HG02970 (cell line): ENCODE measurements around the gene HAUS6.
A peak's percentile ranks its signal among the peaks of the same experiment; 100 is the strongest.
"Not testable (repeated sequence)": the region's sequence is repeated elsewhere in the genome, so short reads cannot be mapped to it uniquely, and the experiment has no call there.

Experiments
- ATAC-seq: cut with Tn5 transposase; IDR thresholded peaks from one replicate; pipeline ENCODE4 v1.9.1; 2021; ENCODE audit warnings: mild to moderate bottlenecking, moderate library complexity, moderate number of reproducible peaks; ENCODE audit not compliant: unreplicated experiment, low FRiP score

HAUS6 gene, protein sequence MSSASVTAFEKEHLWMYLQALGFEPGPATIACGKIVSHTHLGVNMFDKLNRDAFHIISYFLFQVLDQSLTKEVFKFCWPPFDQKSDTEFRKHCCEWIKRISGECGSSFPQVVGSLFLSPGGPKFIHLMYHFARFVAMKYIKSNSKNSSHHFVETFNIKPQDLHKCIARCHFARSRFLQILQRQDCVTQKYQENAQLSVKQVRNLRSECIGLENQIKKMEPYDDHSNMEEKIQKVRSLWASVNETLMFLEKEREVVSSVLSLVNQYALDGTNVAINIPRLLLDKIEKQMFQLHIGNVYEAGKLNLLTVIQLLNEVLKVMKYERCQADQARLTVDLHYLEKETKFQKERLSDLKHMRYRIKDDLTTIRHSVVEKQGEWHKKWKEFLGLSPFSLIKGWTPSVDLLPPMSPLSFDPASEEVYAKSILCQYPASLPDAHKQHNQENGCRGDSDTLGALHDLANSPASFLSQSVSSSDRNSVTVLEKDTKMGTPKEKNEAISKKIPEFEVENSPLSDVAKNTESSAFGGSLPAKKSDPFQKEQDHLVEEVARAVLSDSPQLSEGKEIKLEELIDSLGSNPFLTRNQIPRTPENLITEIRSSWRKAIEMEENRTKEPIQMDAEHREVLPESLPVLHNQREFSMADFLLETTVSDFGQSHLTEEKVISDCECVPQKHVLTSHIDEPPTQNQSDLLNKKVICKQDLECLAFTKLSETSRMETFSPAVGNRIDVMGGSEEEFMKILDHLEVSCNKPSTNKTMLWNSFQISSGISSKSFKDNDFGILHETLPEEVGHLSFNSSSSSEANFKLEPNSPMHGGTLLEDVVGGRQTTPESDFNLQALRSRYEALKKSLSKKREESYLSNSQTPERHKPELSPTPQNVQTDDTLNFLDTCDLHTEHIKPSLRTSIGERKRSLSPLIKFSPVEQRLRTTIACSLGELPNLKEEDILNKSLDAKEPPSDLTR

DNA sequence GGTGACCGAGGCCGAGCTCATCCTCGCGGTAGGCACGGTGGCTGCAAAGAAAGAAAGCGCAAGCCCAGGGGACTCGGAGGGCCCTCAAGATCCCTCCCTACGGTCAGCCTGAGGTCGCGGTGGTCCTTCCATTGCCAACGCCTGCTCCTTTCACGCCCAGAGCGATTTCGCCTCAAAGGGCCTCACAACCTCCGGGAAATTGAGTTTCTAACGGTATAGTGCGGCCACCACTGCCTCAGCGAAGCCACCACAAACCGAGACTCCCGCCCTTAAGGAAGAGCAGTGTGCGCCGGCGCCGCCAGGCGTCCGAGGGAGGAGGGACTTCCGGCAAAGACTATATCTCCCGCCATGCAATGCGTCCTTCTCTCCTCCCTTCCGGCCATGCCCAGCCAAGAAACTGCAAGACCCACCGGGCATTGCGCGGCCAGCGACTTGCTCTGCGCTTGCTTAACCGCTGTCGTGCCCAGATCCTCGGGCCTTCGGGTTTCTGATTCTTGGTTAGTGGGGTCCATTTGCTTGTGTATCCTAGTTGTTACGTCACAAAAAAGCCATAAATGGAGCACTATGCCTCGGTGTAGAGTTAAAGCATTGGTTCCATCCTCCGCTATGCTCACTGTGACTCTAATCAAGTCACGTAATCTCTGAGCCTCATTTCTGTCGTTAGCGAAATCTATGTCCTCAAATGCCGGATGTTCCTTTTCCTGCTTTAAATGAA, at the start of gene HAUS6:
Gene HAUS6, minus strand, starts transcription at position 274 of the 715 bp plus-strand sequence. Its CDS starts 253 bp downstream, at position 21.
- peak; percentile 97 for ATAC-seq

GRCh38 chr9:19152160-19152498, 49.4 kb upstream of the HAUS6 start:
- ATAC-seq, result not testable (repeated sequence)

GRCh38 chr9:19151425-19152159, 48.9 kb upstream of the HAUS6 start:
- no peak for ATAC-seq

GRCh38 chr9:19149230-19149629, 46.5 kb upstream of the HAUS6 start:
- ATAC-seq, result no peak

GRCh38 chr9:19148187-19148586, 45.5 kb upstream of the HAUS6 start:
- ATAC-seq, result no peak

DNA sequence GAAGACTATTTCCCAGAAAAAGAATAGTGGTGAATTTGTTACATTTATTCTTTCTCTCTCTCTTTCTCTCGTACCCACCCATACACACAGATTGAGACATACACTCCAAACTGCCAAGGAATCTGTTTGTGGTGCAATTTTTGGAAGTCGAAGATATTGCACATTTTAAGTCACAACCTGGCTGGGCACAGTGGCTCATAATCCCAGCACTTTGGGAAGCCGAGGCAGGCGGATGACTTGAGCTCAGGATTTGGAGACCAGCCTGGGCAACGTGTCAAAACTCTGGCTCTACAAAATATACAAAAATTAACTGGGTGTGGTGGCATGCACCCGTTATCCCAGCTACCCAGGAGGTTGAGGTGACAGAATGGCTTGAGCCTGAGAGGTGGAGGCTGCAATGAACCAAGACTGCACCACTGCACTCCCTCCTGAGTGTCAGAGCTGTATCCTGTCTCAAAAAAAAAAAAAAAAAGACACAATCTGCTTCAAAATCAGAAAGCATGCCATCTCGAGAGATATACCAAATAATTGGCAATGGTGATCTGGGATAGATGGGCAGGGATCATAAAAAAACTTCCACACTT, 43.8 kb upstream of the HAUS6 start:
- ATAC-seq, result no peak

- no peak for ATAC-seq
Observed at GRCh38 chr9:19145881-19146280, 43.2 kb upstream of the HAUS6 start.

DNA sequence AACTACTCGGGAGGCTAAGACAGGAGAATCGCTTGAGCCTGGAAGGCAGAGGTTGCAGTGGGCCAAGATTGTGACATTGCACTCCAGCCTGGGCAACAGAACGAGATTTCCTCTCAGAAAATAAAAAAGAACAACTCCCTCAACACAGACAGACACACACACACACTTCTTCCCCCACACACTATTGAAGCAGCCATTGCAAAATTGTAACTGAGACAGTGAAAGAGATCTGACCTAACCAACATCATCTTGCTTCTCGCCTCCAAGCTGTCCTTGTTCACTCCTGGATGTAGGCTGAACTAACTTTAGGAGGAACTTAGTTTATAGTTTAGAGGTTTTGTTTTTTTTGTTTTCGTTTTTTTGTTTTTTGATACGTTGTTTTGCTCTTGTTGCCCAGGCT, 37.6 kb upstream of the HAUS6 start:
- ATAC-seq, result no peak

DNA sequence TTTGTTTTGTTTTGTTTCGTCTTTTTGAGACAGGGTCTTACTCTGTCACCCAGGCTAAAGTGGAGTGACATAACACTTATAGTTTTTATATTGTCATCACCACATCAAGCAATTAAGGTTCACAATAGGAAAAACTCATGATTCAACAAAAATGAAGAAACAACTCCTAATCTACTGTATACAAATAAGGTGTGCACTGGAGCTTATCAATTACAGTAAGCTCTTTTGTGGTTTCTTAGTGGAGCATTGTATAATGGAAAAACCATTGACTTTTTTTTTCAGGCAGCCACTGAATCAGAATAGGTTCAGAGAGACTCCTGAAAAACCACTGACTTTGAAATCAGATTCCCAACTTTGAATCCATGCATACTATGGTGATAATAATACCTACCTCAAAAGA, 35.4 kb upstream of the HAUS6 start:
- no peak for ATAC-seq

- no peak for ATAC-seq
Observed at GRCh38 chr9:19137282-19137681, 34.6 kb upstream of the HAUS6 start.

DNA sequence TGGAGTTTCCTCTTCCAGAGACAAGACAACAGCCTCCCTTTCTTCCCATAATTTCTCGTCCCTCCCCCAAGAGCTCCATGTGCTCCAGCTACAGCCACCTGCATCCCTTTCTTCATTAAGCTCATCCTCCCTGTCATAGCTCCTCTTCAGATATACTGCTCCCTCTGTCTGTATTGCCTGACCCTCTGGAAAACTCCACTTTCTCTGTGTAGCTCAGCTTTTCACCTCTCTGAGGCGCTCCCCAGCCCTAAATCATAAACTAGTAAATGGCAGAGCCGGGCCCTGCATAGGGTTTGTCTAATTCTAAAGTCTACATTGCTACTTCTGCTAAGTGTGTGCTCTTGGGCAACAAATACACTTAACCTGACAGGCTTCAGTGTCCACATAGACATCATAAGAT, 33.4 kb upstream of the HAUS6 start:
- ATAC-seq, result no peak

- ATAC-seq, result no peak
Observed at GRCh38 chr9:19133549-19134345, 31.0 kb upstream of the HAUS6 start.

DNA sequence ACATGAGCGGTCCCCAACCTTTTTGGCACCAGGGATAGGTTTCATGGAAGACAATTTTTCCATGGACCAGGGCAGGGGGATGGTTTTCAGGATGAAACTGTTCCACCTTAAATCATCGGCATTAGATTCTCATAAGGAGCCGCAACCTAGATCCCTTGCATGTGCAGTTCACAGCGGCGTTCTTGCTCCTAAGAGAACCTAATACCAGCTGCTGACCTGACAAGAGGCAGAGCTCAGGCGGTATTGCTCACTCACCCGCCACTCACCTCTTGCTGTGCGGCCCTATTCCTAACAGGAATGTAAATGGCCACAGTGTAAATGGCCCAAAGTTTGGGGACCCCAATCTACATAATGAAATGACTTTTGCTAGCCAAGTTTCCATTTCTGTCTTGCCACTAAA, 27.7 kb upstream of the HAUS6 start:
- ATAC-seq, result no peak

DNA sequence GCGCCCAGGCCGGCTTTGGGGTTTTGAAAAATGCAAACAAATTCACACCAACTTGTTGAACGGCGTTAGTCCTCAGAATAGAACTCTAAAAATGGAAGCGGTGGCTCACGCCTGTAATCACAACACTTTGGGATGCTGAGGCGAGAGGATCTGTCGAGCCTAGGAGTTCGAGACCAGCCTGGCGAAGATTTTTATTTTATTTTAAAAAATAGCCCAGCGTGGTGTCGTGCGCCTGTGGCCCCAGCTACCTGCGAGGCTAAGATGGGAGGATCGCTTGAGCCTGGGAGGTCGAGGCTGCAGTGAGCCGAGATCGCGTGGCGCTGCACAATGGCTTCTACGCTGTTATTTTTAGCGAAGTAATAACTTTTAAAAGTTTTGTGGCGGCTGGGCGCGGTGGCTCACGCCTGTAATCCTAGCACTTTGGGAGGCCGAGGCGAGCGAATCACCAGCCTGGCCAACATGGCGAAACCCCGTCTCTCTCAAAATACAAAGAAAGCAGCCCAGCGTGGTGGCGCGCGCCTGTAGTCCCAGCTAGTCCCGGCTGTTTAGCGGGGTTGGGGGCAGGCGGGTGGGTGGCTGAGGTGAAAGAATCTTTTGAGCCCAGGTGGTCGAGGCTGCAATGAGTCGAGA, 25.3 kb upstream of the HAUS6 start:
- ATAC-seq, result peak; percentile 9

GRCh38 chr9:19124430-19124793, 21.7 kb upstream of the HAUS6 start:
- no peak for ATAC-seq

DNA sequence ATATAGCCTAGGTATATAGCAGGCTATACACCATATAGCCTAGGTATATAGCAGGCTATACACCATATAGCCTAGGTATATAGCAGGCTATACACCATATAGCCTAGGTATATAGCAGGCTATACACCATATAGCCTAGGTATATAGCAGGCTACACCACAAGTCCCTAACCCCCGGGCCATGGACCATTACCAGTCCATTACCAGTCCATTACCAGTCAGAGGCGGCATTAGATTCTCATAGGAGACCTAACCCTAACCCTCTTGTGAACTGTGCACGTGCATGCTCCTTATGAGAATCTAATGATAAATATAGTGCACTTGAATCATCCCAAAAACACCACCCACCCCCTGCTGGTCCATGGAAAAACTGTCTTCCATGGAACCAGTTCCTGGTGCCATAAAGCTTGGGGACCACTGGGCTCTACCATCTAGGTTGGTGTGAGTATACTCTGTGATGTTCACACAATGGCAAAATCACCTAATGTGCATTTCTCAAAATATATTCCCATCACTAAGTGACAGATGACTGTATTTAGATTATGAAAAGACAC, 19.9 kb upstream of the HAUS6 start:
- ATAC-seq, result no peak

DNA sequence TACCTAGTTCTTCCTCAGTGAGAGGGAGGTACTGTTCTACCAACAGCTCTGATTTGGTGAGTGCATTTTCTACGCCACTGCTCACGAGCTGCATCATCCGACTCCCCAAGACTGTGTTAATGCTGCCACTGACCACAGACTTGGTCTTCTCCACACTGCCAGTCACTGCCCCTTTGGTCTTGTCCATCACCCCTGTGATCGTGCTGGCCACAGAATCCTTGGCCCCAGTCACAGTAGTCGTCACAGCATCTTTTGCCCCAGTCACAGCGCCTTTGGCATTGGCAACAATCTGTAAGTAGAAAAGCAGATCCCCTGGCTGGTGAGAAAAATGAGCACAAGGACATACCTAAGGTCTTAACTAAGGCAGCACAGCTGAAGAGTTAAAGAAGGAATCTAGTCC, 18.2 kb upstream of the HAUS6 start:
- no peak for ATAC-seq

DNA sequence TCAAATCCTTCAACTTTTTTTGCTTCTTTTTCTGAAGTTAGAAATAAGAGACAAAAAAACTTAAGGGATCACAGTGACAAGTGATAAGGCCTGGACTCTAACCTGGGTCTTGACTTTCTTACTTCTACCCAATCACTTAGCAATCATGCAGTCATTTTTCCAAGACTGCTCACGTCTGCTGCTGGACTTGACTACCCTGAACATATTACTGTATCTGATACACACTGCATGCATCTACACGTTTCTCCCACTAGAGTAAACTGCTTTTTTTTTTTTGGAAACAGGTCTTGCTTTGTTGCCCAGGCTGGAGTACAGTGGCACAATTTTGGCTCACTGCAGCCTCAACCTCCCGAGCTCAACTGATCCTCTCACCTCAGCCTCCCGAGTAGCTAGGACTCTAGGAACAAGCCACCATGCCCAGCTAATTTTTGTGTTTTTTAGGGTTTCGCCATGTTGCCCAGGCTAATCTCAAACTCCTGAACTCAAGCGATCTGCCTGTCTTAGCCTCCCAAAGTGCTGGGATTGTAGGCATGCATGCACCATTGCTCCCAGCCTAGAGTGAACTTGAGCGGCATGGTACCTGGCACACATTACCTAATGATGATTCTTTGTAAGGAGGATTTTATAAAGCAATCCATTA, 17.2 kb upstream of the HAUS6 start:
- no peak for ATAC-seq
